Mesenchymal stem cell (in vitro differentiated cells and primary cell): ENCODE data around the gene KCNMB1.
A peak's percentile ranks its signal among the peaks of the same experiment; 100 is the strongest.

Experiments
- DNase-seq: peaks from one replicate; pipeline ENCODE4 v3.0.0-alpha.2; 2013
- H2AFZ ChIP-seq: one replicate; pipeline ENCODE4 v1.6.1; 2013; ENCODE audit warnings: low read depth, mild to moderate bottlenecking, control low read depth, inconsistent platforms, low read length, moderate library complexity
- H2AK5ac ChIP-seq: 2 replicates; pipeline ENCODE4 v1.6.1; 2013; ENCODE audit warnings: low read length, moderate library complexity, mild to moderate bottlenecking, inconsistent platforms; ENCODE audit not compliant: severe bottlenecking
- H2BK120ac ChIP-seq: one replicate; pipeline ENCODE4 v1.6.1; 2013; ENCODE audit warnings: low read depth, mild to moderate bottlenecking, inconsistent platforms, low read length, moderate library complexity
- H2BK12ac ChIP-seq, 2 experiments: one replicate each; pipeline ENCODE4 v1.6.1; 2013; ENCODE audit warnings: inconsistent platforms in 2 of 2, low read length in 2 of 2, mild to moderate bottlenecking in 2 of 2, moderate library complexity in 2 of 2, control low read depth in 1 of 2
- H2BK15ac ChIP-seq: one replicate; pipeline ENCODE4 v1.6.1; 2013; ENCODE audit warnings: mild to moderate bottlenecking, low read depth, inconsistent platforms; ENCODE audit not compliant: poor library complexity, severe bottlenecking
- H2BK5ac ChIP-seq: 2 replicates; pipeline ENCODE4 v1.6.1; 2013; ENCODE audit warnings: low read depth, mild to moderate bottlenecking, low read length, control low read depth, inconsistent platforms; ENCODE audit not compliant: poor library complexity, severe bottlenecking
- H3K14ac ChIP-seq, 2 experiments: one replicate each; pipeline ENCODE4 v1.6.1; 2013; ENCODE audit warnings: inconsistent platforms in 2 of 2, low read length in 2 of 2, control low read depth in 1 of 2, mild to moderate bottlenecking in 1 of 2, moderate library complexity in 1 of 2
- H3K18ac ChIP-seq, 2 experiments: one replicate each; pipeline ENCODE4 v1.6.1; 2013; ENCODE audit warnings: inconsistent platforms in 2 of 2, low read length in 2 of 2, control low read depth in 1 of 2, low read depth in 1 of 2, mild to moderate bottlenecking in 1 of 2
- H3K23ac ChIP-seq, 2 experiments: one replicate each; pipeline ENCODE4 v1.6.1; 2013; ENCODE audit warnings: inconsistent platforms in 2 of 2, low read length in 2 of 2, mild to moderate bottlenecking in 2 of 2, moderate library complexity in 2 of 2, control low read depth in 1 of 2
- H3K27ac ChIP-seq: 2 replicates; pipeline ENCODE4 v1.5.1; 2013; ENCODE audit warnings: mild to moderate bottlenecking, moderate library complexity, low read length, control low read depth, inconsistent platforms; ENCODE audit not compliant: poor library complexity, severe bottlenecking
- H3K27me3 ChIP-seq, 2 experiments: 2 replicates each; pipeline versions ENCODE4 v1.6.1 to v1.7.0; 2013; ENCODE audit warnings: low read length in 2 of 2, mild to moderate bottlenecking in 2 of 2, moderate library complexity in 2 of 2, control low read depth in 1 of 2, inconsistent platforms in 1 of 2; ENCODE audit not compliant: control insufficient read depth in 1 of 2, insufficient read depth in 1 of 2
- H3K36me3 ChIP-seq, 2 experiments: 2 replicates each; pipeline versions ENCODE4 v1.6.1 to v1.7.0; 2013; ENCODE audit warnings: low read length in 2 of 2, control low read depth in 1 of 2, inconsistent platforms in 1 of 2, low read depth in 1 of 2, mild to moderate bottlenecking in 1 of 2; ENCODE audit not compliant: insufficient read depth in 2 of 2, control insufficient read depth in 1 of 2
- H3K4ac ChIP-seq, 2 experiments: one replicate each; pipeline ENCODE4 v1.6.1; 2013; ENCODE audit warnings: inconsistent platforms in 2 of 2, low read length in 2 of 2, mild to moderate bottlenecking in 2 of 2, moderate library complexity in 2 of 2, control low read depth in 1 of 2, low read depth in 1 of 2
- H3K4me1 ChIP-seq: 2 replicates; pipeline ENCODE4 v1.6.1; 2013; ENCODE audit warnings: low read depth, low read length, control low read depth; ENCODE audit not compliant: control insufficient read depth, insufficient read depth
- H3K4me2 ChIP-seq: 2 replicates; pipeline ENCODE4 v1.6.1; 2013; ENCODE audit warnings: low read length, mild to moderate bottlenecking, inconsistent platforms; ENCODE audit not compliant: poor library complexity, severe bottlenecking
- H3K4me3 ChIP-seq, 2 experiments: 2 replicates each; pipeline versions ENCODE4 v1.5.1 to v1.7.0; 2013; ENCODE audit warnings: low read length in 2 of 2, mild to moderate bottlenecking in 2 of 2, control low read depth in 1 of 2, low read depth in 1 of 2; ENCODE audit not compliant: insufficient read depth in 1 of 2
- H3K79me1 ChIP-seq: replicated peaks from 2 replicates; pipeline ENCODE4 v1.6.1; 2013; ENCODE audit warnings: mild to moderate bottlenecking, control low read depth, low read length, inconsistent platforms; ENCODE audit not compliant: poor library complexity, severe bottlenecking
- H3K9ac ChIP-seq: 2 replicates; pipeline ENCODE4 v1.7.0; 2013; ENCODE audit warnings: mild to moderate bottlenecking, low read length, moderate library complexity
- H3K9me3 ChIP-seq: 2 replicates; pipeline ENCODE4 v1.7.0; 2013; ENCODE audit warnings: mild to moderate bottlenecking, low read length; ENCODE audit not compliant: control insufficient read depth
- H4K8ac ChIP-seq: one replicate; pipeline ENCODE4 v1.6.1; 2013; ENCODE audit warnings: inconsistent platforms, mild to moderate bottlenecking, low read length, moderate library complexity
- H4K91ac ChIP-seq: one replicate; pipeline ENCODE4 v1.6.1; 2013; ENCODE audit warnings: mild to moderate bottlenecking, low read length, inconsistent platforms
- WGBS: methylation state at CpG from one replicate; pipeline ENCODE4 v1.1.7; 2013; ENCODE audit warnings: mixed read lengths; 5-methylcytosine and 5-hydroxymethylcytosine counted together

KCNMB1 gene

DNA sequence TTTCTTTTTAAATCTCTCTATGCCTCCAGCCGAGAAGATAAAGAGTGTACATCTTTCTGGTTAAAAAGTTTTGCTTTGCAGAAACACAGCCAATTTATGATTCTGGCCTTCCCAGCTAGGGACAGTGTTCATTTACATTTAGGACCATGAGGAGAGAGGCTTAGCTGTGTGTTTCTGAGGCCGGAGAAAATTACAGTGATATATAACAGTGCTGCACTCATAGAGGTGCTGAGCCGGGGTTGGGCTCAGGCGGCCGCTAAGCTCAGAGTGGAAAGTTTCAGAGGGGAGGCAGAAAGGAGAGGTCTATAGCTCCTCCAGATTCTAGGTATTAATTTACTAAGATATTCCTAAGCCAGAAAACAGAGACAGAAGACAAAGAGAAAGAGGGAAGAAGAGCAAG is 54.5 kb downstream of the KCNMB1 start:
- Histone ChIP-seq H2BK15ac (no peak overlapping the region), H3K27ac (no peak overlapping the region)
- 76% methylated on average over 5 of the region's 5 CpGs for WGBS

DNA sequence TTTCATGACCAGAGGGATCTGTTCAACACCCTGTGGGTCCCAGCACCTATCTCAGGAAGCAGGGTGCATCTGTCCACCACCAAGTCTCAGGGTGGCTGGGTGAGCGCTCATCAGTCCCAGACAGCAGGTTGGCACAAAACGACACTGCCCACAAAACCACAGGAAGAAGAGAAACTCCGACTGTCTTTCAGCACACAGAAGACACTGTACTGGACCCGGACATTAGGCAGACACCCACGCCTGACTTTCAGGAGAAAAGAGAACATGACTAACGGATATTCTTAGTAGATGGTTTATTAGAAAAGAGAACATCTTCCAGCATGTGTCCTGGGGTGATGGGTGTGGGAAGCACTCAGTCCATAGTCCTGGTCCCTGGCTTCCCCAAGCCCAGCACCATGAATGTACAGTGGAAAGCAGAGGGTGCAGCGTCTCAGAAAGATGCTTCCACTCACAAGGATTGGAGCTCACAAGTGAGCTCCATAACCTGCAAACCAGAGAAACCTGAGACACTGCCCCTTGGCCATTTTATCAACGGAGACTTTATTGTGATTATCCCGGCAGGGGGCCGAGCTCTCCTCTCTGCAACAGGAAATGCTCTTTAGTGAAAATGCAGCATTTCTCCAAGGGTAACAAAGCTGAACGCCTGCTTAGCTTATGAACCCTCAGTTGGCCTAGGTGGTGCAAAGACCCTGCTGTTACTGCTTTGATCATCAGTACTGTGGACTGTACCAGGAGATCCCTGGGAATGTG is 55.8 kb downstream of the KCNMB1 start:
- Histone ChIP-seq H3K9me3 (no peaks in the 10 kb centered on the region), H2BK15ac (peak overlapping the region; percentile 44), H3K23ac (no peak overlapping the region), H2BK5ac (no peak overlapping the region), H3K4me3 (no peak overlapping the region), H4K91ac (peak overlapping the region; percentile 43), H3K36me3 (no peaks in the 10 kb centered on the region), H3K4me1 (peaks cover 3% of the 10 kb centered on the region), H3K9ac (no peak overlapping the region), H2BK12ac (peak overlapping the region in 1 of 2 experiments; percentile 48), H2BK120ac (peak overlapping the region; percentile 22), H2AFZ (peak overlapping the region; percentile 42), H2AK5ac (no peak overlapping the region), H3K79me1 (no peaks in the 10 kb centered on the region), H3K27ac (no peak overlapping the region), H3K18ac (no peak overlapping the region), H3K4me2 (no peak overlapping the region), H4K8ac (no peak overlapping the region), H3K14ac (no peak overlapping the region), H3K4ac (no peak overlapping the region), H3K27me3 (peaks cover 6 to 10% of the 10 kb centered on the region in 2 experiments)
- 62% methylated on average over 11 of the region's 11 CpGs for WGBS
- DNase-seq: no peak

More for the DNA sequence above, 54.5 kb downstream of the KCNMB1 start:
- no peak overlapping the region for H2BK12ac ChIP-seq
- H3K79me1 ChIP-seq: no peaks in the 10 kb centered on the region
- H3K4me1 ChIP-seq: peaks cover 3% of the 10 kb centered on the region
- no peaks in the 10 kb centered on the region for H3K36me3 ChIP-seq
- H3K18ac ChIP-seq: no peak overlapping the region
- no peak overlapping the region for H3K4ac ChIP-seq
- no peak overlapping the region for H3K9ac ChIP-seq
- H3K4me2 ChIP-seq: no peak overlapping the region
- no peak for DNase-seq
- H2BK5ac ChIP-seq: no peak overlapping the region
- H4K91ac ChIP-seq: no peak overlapping the region
- no peaks in the 10 kb centered on the region for H3K9me3 ChIP-seq
- no peak overlapping the region for H2BK120ac ChIP-seq
- H3K23ac ChIP-seq: no peak overlapping the region
- no peak overlapping the region for H2AFZ ChIP-seq
- no peak overlapping the region for H3K4me3 ChIP-seq
- H3K14ac ChIP-seq: no peak overlapping the region
- peaks cover 3 to 6% of the 10 kb centered on the region in 2 experiments for H3K27me3 ChIP-seq
- no peak overlapping the region for H4K8ac ChIP-seq
- no peak overlapping the region for H2AK5ac ChIP-seq

DNA sequence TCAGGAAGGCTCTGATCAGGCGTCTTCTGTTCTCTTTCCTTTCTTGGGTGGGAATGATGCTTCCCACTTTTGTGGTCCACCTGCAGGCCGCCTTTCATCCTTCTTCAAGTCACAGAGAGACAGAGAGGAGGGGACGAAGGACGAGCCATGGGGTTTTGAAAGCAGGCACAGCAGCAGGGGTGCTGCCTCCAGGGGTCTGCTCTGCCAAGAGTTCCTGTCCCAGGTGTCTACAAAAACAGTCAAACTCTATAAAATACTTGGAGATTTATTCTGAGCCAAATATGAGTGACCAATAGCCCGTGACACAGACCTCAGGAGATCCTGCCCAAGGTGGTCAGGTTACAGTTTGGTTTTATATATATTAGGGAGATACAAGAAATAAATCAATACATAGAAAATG is 57.1 kb downstream of the KCNMB1 start:
- peak overlapping the region; percentile 64 for H2BK120ac ChIP-seq
- H3K23ac ChIP-seq: no peak overlapping the region
- H3K4ac ChIP-seq: peak overlapping the region; percentile 20 to 61
- H3K14ac ChIP-seq: no peak overlapping the region
- H3K27ac ChIP-seq: no peak overlapping the region
- H3K4me1 ChIP-seq: peaks cover 3% of the 10 kb centered on the region
- no peak overlapping the region for H3K4me2 ChIP-seq
- peak overlapping the region; percentile 19 for H4K91ac ChIP-seq
- peak overlapping the region; percentile 12 for H2BK15ac ChIP-seq
- peak overlapping the region; percentile 56 to 67 for H2BK12ac ChIP-seq
- no peak overlapping the region for H3K18ac ChIP-seq
- no peak overlapping the region for H2AFZ ChIP-seq
- H2AK5ac ChIP-seq: no peak overlapping the region
- no peaks in the 10 kb centered on the region for H3K36me3 ChIP-seq
- H3K27me3 ChIP-seq: peaks cover 0 to 20% of the 10 kb centered on the region in 2 experiments
- peak overlapping the region; percentile 24 for H4K8ac ChIP-seq
- H3K9me3 ChIP-seq: no peaks in the 10 kb centered on the region
- 100% methylated on average over 4 of the region's 5 CpGs for WGBS
- H3K9ac ChIP-seq: no peak overlapping the region
- H2BK5ac ChIP-seq: no peak overlapping the region
- no peaks in the 10 kb centered on the region for H3K79me1 ChIP-seq
- DNase-seq: no peak
- H3K4me3 ChIP-seq: no peak overlapping the region

DNA sequence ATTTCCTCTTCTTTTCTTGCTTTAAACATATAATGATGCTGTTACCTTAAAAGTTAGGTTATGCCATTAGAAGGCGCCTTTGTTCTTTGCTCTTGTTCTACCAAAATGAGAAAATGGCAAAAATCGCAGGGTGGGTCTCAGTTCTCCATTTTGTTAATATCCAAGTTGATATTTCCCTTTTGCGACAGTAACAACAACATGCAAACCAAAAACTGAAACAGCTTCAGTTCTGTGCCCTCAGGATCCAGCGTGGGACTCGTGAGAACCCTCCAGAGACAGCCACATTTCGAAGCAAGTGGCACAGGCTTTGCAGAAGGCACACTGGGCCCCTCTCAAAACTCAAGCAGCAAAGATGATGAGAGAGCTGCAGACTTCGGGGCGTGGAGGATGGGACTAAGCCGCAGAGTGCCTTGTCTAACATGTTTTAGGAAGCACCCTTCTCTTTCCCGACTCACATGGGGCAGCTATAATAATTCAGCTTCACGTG is 58.6 kb downstream of the KCNMB1 start:
- H3K23ac ChIP-seq: no peak overlapping the region
- no peak overlapping the region for H3K27ac ChIP-seq
- no peak overlapping the region for H3K14ac ChIP-seq
- peak overlapping the region; percentile 37 to 54 for H3K18ac ChIP-seq
- H3K4ac ChIP-seq: peak overlapping the region in 1 of 2 experiments; percentile 65
- peak overlapping the region; percentile 41 for H4K8ac ChIP-seq
- no peaks in the 10 kb centered on the region for H3K79me1 ChIP-seq
- H2BK120ac ChIP-seq: no peak overlapping the region
- H3K4me1 ChIP-seq: peaks cover 3% of the 10 kb centered on the region
- H3K27me3 ChIP-seq: peaks cover 0 to 21% of the 10 kb centered on the region in 2 experiments
- H2AK5ac ChIP-seq: no peak overlapping the region
- H3K36me3 ChIP-seq: no peaks in the 10 kb centered on the region
- no peak overlapping the region for H2AFZ ChIP-seq
- no peaks in the 10 kb centered on the region for H3K9me3 ChIP-seq
- DNase-seq: no peak
- H3K9ac ChIP-seq: peak overlapping the region; percentile 28
- no peak overlapping the region for H3K4me2 ChIP-seq
- H4K91ac ChIP-seq: peak overlapping the region; percentile 23
- peak overlapping the region in 1 of 2 experiments; percentile 59 for H2BK12ac ChIP-seq
- H2BK5ac ChIP-seq: no peak overlapping the region
- peak overlapping the region in 1 of 2 experiments; percentile 20 for H3K4me3 ChIP-seq
- WGBS: 97% methylated on average over 10 of the region's 11 CpGs
- H2BK15ac ChIP-seq: no peak overlapping the region
